Fibroblast of mammary gland (primary cell): ENCODE data around the gene VSX1.

Source experiments
- DNase-seq: peaks from one replicate; pipeline ENCODE4 v3.0.0-alpha.2; 2010; ENCODE audit warnings: low read depth
- H3K4me3 ChIP-seq: 2 replicates; pipeline ENCODE4 v1.5.1; 2011; ENCODE audit warnings: low read depth, mild to moderate bottlenecking, low read length, moderate library complexity; ENCODE audit not compliant: control insufficient read depth
- CTCF ChIP-seq: conservative IDR thresholded peaks from 2 replicates; pipeline ENCODE4 v1.5.1; 2011; ENCODE audit warnings: low read depth, low read length, inconsistent platforms; ENCODE audit not compliant: control insufficient read depth, insufficient read depth

VSX1 gene

GRCh38 chr20:25030007-25030648 is 51.8 kb downstream of the VSX1 start:
- H3K4me3 ChIP-seq, result no peak overlapping the region

GRCh38 chr20:25025986-25026605 is 55.8 kb downstream of the VSX1 start:
- no peak for DNase-seq
- no peak overlapping the region for H3K4me3 ChIP-seq
- no peak for TF ChIP-seq CTCF

More at GRCh38 chr20:25030007-25030648, 51.8 kb downstream of the VSX1 start:
- no peak for DNase-seq
- TF ChIP-seq CTCF, result no peak
